SK-N-SH treated with all-trans-retinoic acid at 6 μM for 48 hours (cell line): ENCODE data around the gene DMBT1.

Experiments used
- CREB5 ChIP-seq: fragments of 250-450 bp; sonication (Bioruptor Pico); IDR thresholded peaks from 2 replicates; pipeline ENCODE4 v1.5.1; 2020; ENCODE audit warnings: low read depth, mild to moderate bottlenecking, moderate library complexity
- ESRRG ChIP-seq: fragments of 250-450 bp; sonication (Bioruptor Pico); IDR thresholded peaks from 2 replicates; pipeline ENCODE4 v1.6.1; 2021; ENCODE audit warnings: mild to moderate bottlenecking
- PATZ1 ChIP-seq: fragments of 250-450 bp; sonication (Bioruptor Pico); IDR thresholded peaks from 2 replicates; pipeline ENCODE4 v1.8.0; 2020; ENCODE audit warnings: mild to moderate bottlenecking, moderate library complexity, borderline replicate concordance
- RARB ChIP-seq: fragments of 250-450 bp; sonication (Bioruptor Pico); IDR thresholded peaks from 2 replicates; pipeline ENCODE4 v1.8.0; 2021; ENCODE audit warnings: mild to moderate bottlenecking, moderate library complexity
- TSHZ2 ChIP-seq: fragments of 250-450 bp; sonication (Bioruptor Pico); IDR thresholded peaks from 2 replicates; pipeline ENCODE4 v1.5.0; 2020; ENCODE audit warnings: mild to moderate bottlenecking, moderate library complexity
- ZFP30 ChIP-seq: fragments of 450-650 bp; formaldehyde crosslinking; IDR thresholded peaks from 2 replicates; pipeline ENCODE4 v1.5.0; 2022; ENCODE audit warnings: mild to moderate bottlenecking, moderate library complexity
- ZNF8 ChIP-seq: fragments of 450-650 bp; formaldehyde crosslinking; IDR thresholded peaks from 2 replicates; pipeline ENCODE4 v1.5.0; 2020; ENCODE audit warnings: mild to moderate bottlenecking, moderate library complexity

GRCh38 chr10:122665329-122665860 lies 104.8 kb downstream of the DMBT1 start:
- TF ChIP-seq CREB5 (CRISPR knock-in tag) (no peak), ZNF8 (no peak), ZFP30 (CRISPR knock-in tag) (no peak), PATZ1 (CRISPR knock-in tag) (no peak), RARB (CRISPR knock-in tag) (no peak), ESRRG (CRISPR knock-in tag) (no peak), TSHZ2 (no peak)
